ENCODE results near the gene SLC1A7.

SLC1A7 gene

DNA sequence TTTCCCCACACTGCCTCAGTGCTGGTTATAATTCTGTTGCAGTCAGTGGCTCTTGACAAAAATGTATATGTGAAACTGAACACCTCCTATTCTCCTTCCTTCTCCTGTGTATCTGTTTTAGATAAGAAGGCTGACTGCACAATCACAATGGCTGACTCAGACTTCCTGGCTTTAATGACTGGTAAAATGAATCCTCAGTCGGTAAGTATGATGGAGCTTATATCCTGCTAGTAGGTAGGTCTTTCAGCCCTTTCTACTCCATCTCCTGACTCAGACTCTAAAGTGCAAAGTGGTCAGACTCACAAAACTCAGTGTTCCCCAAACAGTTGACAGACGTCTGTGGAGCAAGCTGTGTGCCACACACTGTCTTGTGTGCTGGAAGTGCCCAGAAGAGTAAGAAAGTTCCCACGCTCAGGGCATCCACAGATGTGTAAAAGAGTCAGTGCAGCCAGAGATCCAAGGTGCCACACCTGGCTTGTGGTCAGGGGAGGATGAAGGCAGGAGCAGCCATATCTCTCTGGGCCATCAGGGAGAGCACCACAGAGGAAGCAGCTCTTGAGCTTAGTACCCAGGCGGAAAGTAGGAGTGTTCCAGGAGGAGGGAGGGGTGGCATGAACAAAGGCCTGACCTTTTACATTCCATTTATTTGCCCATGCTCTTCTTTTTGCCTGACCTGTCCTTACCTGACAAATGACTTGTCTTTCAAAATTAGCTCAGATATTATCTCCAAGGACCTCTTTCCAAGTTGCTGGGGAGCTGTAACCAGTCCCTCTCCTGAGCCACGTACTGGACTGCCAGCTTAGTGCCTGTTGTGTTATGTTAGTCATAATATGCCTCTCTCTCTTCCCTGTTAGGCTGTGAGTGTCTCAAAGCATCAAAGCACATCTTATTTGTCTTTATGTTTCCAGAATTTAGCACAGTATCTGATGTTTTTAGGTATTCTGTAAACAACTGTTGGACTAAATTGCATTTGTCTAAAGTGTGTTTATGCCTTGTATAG lies 94.4 kb downstream of the SLC1A7 start:
- H3K4me3 ChIP-seq (ENCODE audit: low read depth, low read length), result no peak overlapping the region
- TF ChIP-seq, protein P1, sequence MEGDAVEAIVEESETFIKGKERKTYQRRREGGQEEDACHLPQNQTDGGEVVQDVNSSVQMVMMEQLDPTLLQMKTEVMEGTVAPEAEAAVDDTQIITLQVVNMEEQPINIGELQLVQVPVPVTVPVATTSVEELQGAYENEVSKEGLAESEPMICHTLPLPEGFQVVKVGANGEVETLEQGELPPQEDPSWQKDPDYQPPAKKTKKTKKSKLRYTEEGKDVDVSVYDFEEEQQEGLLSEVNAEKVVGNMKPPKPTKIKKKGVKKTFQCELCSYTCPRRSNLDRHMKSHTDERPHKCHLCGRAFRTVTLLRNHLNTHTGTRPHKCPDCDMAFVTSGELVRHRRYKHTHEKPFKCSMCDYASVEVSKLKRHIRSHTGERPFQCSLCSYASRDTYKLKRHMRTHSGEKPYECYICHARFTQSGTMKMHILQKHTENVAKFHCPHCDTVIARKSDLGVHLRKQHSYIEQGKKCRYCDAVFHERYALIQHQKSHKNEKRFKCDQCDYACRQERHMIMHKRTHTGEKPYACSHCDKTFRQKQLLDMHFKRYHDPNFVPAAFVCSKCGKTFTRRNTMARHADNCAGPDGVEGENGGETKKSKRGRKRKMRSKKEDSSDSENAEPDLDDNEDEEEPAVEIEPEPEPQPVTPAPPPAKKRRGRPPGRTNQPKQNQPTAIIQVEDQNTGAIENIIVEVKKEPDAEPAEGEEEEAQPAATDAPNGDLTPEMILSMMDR (IDR thresholded peaks at IDR 0.05; ENCODE audit: borderline replicate concordance, insufficient read depth, low read depth, low read length), result no peak

DNA sequence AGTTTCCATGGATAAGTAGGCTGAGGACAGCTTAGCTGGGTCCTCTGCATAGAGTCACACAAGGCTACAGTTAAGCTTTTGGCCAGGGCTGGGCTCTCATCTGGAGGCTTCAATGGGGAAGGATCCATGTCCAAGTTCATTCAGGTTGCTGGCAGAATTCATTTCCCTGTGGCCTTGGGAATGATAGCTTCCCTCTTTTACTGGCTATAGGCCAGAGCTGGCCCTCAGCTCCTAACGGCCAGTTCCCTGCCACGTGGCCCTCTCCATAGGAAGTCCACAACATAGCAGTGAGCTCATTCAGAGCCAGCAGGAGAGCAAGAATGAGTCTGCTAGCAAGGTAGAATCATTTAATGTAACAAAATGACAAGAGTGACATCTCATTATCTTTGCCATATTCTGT lies 95.5 kb downstream of the SLC1A7 start:
- TF ChIP-seq, protein P1 (IDR thresholded peaks at IDR 0.05; ENCODE audit: borderline replicate concordance, insufficient read depth, low read depth, low read length), result no peak

GRCh38 chr1:53044926-53045325 lies 97.5 kb downstream of the SLC1A7 start:
- TF ChIP-seq, protein P1 (IDR thresholded peaks at IDR 0.05; ENCODE audit: borderline replicate concordance, insufficient read depth, low read depth, low read length), result no peak
- no peak overlapping the region for H3K4me3 ChIP-seq (ENCODE audit: low read depth, low read length)

More for the DNA sequence above, 95.5 kb downstream of the SLC1A7 start:
- no peak overlapping the region for H3K4me3 ChIP-seq (ENCODE audit: low read depth, low read length)

DNA sequence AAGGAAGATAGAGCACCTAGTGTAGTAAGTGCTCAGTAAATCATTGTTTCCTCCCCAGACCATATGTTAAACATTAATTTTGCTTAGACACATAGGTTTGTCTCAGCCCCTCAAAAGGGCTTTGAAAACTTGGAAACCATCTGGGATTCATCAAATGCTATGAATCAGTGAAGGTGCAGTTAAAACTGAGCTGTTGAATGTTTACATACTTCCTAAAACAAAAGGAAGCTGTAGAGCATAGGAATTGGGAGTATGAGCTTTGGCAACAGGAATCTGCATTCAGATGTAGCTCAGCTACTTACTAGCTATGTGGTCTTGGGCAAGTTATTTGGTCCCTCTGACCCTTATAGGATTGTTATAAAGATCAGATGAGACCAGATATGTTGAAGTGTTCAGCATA lies 99.2 kb downstream of the SLC1A7 start:
- TF ChIP-seq, protein P1 (IDR thresholded peaks at IDR 0.05; ENCODE audit: borderline replicate concordance, insufficient read depth, low read depth, low read length), result no peak
- no peak overlapping the region for H3K4me3 ChIP-seq (ENCODE audit: low read depth, low read length)

DNA sequence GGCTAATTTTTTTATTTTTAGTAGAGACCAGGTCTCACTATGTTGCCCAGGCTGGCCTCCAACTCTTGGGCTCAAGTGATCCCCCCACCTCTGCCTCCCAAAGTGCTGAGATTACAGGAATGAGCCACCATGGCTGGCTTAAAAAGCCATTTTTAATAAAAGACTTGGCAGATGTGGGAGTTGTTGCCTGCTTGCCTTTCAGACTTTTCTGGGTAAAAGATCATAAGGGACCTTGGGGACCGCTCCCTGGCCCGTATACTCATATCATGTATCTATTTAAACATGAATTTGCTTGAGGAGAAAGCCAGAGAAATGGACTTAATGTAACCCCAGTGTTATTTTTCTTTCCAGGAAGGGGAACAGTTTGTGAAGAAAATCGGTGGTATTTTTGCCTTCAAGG lies 103.9 kb downstream of the SLC1A7 start:
- TF ChIP-seq, protein P1 (IDR thresholded peaks at IDR 0.05; ENCODE audit: borderline replicate concordance, insufficient read depth, low read depth, low read length), result no peak
- no peak overlapping the region for H3K4me3 ChIP-seq (ENCODE audit: low read depth, low read length)

All from GM12875 (cell line).